HG03460 (cell line): ENCODE data around the gene EFS.
"Not testable (repeated sequence)": the region's sequence is repeated elsewhere in the genome, so short reads cannot be mapped to it uniquely, and the experiment has no call there.

ENCODE experiments used
- ATAC-seq: cut with Tn5 transposase; IDR thresholded peaks from one replicate; pipeline ENCODE4 v1.9.1; 2021; ENCODE audit not compliant: unreplicated experiment

Gene EFS

DNA sequence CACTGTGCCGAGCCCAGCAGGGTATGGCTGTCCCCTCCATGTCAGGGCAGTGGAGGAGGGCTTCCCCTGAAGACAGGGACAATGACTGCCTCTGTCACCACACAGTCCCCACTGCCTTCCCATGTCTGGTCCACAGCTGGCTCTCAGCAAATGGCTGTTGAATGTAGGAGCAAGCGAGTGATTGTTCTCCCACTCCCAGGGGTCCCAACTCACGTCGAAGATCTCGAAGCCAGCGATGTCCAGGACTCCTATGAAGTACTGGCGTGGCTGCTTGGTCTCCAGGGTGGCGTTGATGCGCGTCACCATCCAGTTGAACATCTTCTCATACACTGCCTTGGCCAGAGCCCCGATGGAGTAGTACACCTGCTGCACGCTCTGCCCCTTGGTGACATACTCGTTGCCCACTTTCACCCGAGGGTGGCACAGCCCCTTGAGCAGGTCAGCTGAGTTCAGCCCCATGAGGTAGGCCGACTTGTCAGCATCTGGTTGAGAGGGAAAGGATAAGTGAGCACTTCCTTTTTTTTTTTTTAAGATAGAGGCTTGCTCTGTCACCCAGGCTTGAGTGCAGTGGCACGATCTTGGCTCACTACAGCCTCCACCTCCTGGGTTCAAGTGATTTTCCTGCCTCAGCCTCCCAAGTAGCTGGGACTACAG is 35.7 kb upstream of the EFS start:
- not testable (repeated sequence) for ATAC-seq

DNA sequence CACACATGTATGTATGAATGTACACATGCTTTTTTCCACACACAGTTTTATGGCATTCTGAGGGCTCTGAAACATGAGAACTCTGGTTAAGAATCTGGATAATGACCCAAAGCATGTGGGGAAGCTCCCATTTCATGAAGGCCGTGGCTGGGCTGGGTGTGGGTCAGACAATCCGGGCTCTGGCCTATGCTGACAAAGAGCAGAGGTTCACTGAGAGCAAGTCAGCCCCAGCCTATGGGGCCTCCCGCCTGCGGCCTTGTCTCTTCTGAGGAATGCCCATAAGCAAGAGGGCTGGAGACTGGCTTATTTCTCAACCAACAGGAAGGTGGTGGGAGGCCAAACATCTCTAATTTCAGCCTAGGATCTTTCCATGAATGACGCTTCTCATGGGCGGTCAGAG is 34.6 kb upstream of the EFS start:
- no peak for ATAC-seq

- ATAC-seq = no peak
These were observed 34.2 kb upstream of the EFS start for GRCh38 chr14:23399136-23399535.

DNA sequence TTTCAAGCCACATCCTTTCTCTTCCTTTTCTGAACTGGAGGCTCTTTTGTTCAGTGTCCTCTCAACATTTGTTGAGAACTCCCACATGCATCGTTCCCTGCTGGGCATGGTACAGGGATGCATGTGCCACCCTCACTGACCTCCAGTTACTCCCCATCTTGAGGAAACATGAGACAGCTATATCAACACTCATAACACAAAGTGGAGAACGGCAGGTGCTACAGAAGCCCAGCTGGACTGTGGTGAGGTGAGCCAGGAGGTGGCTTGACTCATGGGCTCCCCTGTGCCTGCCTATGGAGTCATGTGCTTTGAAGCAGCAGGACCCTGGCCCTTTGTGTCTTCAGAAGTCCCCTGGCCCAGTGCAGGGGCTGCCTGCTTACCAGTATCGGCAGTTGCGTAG is 33.4 kb upstream of the EFS start:
- no peak for ATAC-seq

- ATAC-seq = no peak
These were observed 31.9 kb upstream of the EFS start for GRCh38 chr14:23396781-23397407.

DNA sequence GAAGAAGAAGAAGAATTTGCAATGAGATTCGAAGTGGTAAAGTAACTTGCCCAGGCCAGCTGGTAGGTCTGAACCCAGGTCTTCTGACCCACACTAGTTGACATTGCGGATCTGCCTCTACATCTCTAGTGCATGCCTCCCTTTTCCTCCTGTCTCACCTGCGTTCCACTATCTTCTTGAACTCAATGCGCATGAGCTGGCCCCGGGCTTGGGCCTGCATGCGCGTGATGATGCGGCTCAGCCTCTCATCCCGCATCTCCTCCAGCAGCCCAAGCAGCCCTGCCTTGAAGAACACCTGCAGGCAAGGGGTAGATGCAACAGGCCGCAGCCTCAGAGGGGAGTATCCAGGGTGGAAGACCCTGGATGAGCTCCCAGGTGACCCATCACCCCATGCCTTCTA is 31.2 kb upstream of the EFS start:
- ATAC-seq = no peak

DNA sequence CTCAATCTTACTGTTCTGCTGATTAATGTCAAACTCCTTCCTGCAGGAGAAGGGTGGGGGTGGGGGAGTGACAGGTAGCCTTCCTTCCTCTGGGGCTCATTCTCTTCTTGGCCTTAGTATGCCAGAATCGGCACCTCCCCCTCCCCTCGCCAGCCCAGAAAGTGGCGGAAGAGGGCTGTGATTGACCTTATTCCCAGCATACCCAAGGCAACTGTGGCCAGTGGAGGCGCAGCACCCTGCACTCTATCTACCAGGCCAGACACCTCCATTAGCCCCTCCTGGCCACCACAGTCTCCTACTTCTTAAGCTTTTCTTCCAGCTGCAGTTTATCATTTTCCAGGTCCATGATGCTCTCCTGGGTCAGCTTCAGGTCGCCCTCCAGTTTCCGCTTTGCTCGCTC is 27.6 kb upstream of the EFS start:
- ATAC-seq = no peak

DNA sequence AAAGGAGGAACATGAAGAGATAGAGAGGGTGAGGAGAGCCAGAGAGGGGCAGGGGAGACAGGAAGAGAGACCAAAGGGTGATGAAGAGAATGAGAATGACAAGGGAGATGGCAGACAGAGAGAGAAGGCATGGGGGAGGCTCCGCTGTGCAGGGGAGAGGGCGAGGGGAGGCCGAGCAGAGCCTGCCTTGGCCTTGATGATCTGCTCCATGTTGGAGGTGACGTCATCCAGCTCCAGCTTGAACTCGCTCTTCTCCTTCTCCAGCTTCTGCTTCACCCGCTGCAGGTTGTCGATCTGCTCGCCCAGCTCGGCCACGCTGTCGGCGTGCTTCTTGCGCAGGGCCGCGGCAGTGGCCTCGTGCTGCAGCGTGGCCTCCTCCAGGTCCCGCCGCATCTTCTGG is 24.9 kb upstream of the EFS start:
- not testable (repeated sequence) for ATAC-seq

- ATAC-seq = no peak
These were observed 24.4 kb upstream of the EFS start for GRCh38 chr14:23389396-23389795.

DNA sequence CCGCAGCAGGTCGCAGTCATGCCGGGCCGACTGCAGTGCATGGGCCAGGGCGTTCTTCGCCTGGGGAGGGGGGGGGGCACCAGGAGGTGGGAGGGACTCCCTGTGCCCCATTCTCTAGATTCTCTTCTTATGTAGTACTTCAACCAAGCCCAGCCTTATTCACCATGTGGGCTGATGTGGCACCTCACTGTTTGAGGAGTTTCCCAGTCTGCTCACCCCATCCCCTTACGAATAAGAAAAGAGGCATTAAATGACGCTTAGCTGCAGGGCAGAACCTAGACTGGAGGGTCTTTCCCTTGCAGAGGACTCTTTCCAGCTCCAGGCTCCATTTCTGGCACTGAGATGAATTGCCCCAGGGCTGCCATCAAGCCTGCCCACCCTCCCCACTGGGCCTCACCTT is 24.0 kb upstream of the EFS start:
- ATAC-seq = no peak

- no peak for ATAC-seq
These were observed 23.2 kb upstream of the EFS start for GRCh38 chr14:23387916-23388882.

- no peak for ATAC-seq
These were observed 22.0 kb upstream of the EFS start for GRCh38 chr14:23386999-23387398.

GRCh38 chr14:23386266-23386657 is 21.3 kb upstream of the EFS start:
- not testable (repeated sequence) for ATAC-seq

DNA sequence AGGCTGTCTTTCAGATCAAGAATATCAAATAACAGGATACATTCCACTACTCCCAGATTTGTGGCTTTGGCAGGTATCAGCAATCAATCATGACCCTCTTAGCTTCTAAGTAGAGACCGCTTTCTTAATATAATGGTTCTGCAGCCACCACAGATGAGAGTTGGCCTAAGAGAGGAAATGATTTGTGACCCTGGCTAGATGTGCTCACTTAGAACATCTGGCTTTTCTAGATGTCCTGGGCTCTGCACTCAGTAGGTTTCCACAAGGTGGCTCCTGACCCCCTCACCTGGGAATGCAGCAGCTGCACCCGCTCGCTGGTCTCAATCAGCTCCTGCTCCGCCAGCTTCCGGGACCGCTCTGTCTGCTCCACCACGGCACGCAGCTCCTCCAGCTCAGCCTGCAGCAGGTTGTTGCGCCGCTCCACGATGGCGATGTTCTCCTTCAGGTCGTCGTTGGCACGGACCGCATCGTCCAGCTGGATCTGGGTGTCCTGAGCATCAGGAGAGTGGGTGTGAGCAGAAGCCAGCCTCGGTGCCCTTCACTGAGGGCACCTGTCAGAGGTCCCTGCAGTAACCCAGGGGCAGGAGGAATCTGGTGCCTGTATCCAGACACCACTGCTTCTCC is 20.8 kb upstream of the EFS start:
- no peak for ATAC-seq

- ATAC-seq = no peak
These were observed 20.3 kb upstream of the EFS start for GRCh38 chr14:23385244-23385641.

DNA sequence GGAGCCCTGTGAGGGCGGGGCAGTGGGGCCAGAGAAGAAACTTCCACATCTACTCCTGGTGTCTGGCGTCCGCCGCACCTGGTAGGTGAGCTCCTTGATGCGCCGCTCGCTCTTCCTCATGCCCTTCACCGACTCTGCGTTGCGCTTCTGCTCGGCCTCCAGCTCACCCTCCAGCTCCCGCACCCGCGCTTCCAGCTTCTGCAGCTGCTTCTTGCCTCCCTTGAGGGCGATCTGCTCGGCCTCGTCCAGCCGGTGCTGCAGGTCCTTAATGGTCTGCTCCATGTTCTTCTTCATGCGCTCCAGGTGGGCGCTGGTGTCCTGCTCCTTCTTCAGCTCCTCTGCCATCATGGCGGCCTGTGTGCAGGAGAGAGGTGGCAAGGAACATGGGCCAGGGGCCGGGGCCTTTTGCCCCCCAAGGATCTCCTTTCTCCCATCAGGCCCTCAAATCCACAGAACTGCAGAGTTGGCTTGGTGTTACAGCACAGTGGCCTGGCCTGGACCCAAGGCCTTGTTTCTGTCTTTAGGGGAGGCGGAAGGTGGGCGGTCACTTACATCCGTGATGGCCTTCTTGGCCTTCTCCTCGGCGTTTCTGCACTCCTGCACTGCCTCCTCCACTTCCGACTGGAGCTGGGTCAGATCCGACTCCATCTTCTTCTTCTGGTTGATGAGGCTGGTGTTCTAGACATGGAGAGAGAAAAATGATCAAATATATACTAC is 19.6 kb upstream of the EFS start:
- no peak for ATAC-seq

GRCh38 chr14:23382731-23383440 is 17.9 kb upstream of the EFS start:
- ATAC-seq = no peak

DNA sequence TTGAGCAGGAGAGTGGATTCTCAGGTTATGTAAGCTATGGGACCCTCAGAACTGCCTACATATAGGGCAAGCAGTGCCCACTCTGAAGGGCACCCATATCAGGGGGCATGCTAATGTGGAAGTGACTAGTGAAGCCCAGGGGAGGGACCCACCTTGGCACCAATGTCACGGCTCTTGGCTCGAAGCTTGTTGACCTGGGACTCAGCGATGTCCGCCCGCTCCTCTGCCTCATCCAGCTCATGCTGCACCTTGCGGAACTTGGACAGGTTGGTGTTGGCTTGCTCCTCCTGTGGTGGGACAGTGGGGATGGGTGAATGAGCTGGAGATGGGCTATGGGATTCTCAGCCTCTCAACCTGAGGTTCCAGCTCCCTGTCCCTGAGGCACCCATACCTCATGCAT is 17.3 kb upstream of the EFS start:
- no peak for ATAC-seq

DNA sequence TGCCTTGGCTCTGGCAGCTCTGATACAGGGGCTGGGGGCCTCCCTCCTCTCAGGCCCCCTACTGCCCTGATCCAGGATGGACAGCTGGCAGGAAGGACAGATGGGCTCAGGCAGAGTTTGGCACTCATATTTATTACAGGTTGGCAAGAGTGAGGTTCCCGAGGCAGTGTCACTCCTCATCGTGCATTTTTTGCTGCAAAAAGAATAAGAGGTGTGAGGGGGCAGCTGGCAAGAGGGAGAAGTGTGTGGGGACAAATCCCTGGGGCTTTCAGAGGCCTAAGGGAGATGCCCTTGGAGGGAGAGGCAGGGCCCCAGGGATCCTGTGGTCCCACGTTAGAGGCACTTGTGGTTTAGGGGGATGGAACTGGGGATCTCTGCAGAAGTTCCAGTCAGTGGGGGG is 16.9 kb upstream of the EFS start:
- no peak for ATAC-seq

GRCh38 chr14:23380976-23381375 is 16.0 kb upstream of the EFS start:
- ATAC-seq = no peak
